AG04450 (cell line): ENCODE measurements around the gene KLHL29. TPM values are rescaled to one million over a fixed set of nuclear protein-coding genes. Genes with fewer than 3 reads are reported as not detected.

Source experiments
- CTCF ChIA-PET: fragments of 300-600, 350-600 bp; formaldehyde crosslinking; extraction: SDS; loops from one replicate; lab custom pipeline; 2022; ENCODE audit warnings: antibody characterized with exemption, inconsistent platforms; lab: Charles Lee
- POLR2A ChIA-PET: fragments of 350-600 bp; formaldehyde crosslinking; extraction: SDS; loops from one replicate; lab custom pipeline; 2021; ENCODE audit warnings: antibody characterized with exemption, inconsistent platforms; lab: Yijun Ruan, JAX
- DNase-seq: peaks from one replicate; pipeline ENCODE4 v3.0.0-alpha.2; 2011; ENCODE audit warnings: low read depth, low spot score
- H3K27ac ChIP-seq: one replicate; pipeline ENCODE4 v1.5.1; 2012; ENCODE audit warnings: low read depth, low read length, control low read depth
- H3K27me3 ChIP-seq: one replicate; pipeline ENCODE4 v1.6.0; 2012; ENCODE audit warnings: low read length; ENCODE audit not compliant: control insufficient read depth, insufficient read depth
- H3K4me3 ChIP-seq: 2 replicates; pipeline ENCODE4 v1.5.1; 2011; ENCODE audit warnings: mild to moderate bottlenecking, low read depth, low read length, control low read depth
- H3K9me3 ChIP-seq: 2 replicates; pipeline ENCODE4 v1.5.1; 2012; ENCODE audit warnings: low read length; ENCODE audit not compliant: control insufficient read depth, insufficient read depth
- polyA plus RNA-seq: library from polyadenylated mRNA; depleted of rRNA; stranded (reverse); fragments of >200 nt; gene quantifications from 2 replicates; pipeline ENCODE4 v1.2.3, GENCODE V29; 2011
- TF ChIP-seq, protein P1 (sequence below): IDR thresholded peaks from 2 replicates; pipeline ENCODE4 v1.5.1; 2011; ENCODE audit warnings: low read depth, low read length, control low read depth, inconsistent platforms

KLHL29 gene
- polyA plus RNA-seq, 1 experiment, result 3.6 TPM

DNA sequence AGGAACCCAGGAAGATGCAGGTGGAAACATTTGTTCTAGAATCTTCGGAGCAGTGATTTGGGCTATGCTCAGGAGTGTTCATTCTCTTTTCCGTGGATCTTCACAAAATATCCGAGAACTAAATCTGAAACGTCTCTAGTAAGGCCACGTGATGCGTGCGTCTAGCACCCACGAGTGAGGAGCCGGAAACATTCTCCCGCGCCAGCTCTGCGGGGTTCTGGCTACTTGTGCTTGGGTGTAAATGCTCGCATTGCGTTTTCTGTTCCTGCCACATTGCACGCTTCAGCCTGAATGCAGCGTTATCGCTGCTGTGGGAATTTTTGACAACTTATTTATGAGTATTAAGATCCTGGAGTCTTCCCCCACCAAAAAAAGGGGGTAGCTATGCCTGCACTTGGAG is 71.4 kb downstream of the KLHL29 start:
- no peak for DNase-seq
- CTCF ChIA-PET, result no interaction called here
- Histone ChIP-seq H3K27ac (no peak overlapping the region), H3K4me3 (no peak overlapping the region), H3K9me3 (peaks cover 3% of the 10 kb centered on the region; the same call in 1 of the 2 replicates), H3K27me3 (no peaks in the 10 kb centered on the region)
- POLR2A ChIA-PET, result no interaction called here
- TF ChIP-seq, protein P1, sequence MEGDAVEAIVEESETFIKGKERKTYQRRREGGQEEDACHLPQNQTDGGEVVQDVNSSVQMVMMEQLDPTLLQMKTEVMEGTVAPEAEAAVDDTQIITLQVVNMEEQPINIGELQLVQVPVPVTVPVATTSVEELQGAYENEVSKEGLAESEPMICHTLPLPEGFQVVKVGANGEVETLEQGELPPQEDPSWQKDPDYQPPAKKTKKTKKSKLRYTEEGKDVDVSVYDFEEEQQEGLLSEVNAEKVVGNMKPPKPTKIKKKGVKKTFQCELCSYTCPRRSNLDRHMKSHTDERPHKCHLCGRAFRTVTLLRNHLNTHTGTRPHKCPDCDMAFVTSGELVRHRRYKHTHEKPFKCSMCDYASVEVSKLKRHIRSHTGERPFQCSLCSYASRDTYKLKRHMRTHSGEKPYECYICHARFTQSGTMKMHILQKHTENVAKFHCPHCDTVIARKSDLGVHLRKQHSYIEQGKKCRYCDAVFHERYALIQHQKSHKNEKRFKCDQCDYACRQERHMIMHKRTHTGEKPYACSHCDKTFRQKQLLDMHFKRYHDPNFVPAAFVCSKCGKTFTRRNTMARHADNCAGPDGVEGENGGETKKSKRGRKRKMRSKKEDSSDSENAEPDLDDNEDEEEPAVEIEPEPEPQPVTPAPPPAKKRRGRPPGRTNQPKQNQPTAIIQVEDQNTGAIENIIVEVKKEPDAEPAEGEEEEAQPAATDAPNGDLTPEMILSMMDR, result no peak

DNA sequence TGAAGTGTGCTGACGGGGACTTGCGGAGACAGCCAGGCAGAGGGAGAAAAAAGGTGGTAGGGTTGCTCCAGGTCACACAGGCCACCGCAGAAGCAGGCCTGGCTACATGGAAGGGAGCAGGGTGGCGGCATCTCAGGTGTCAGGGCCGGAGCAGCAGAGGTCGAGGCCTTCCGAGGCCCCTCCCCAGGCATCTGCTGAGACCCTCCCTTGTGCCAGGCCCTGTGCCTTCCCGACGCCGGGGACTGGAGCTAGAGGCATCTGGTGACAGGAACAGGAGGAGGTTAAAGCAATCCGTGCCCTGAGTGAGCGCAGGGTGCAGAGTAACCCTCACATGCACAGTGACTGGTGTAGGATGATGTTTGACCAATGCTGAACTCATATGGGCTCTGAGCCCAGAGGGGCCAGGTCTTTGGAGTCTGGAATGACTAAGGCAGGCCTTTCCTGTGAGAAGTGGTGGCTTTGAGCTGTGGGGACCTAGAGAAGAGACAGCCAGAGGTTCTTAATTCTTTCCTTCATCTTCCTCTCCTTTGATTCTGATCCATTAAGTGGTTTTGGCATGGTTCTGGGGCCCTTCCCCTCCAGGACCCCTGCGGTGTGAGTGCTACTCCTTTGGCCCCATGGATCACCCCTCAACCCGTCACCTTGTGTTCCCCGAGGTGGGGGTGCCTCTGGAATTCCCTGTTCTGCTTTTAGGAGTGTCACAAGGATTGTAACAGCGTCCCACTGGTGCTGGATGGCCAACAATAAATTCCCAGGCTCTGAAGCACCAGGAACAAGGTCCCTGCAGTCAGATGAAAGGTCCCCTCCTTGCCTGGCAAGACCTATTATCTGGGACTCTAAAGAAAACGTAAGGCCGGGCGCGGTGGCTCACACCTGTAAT is 72.1 kb downstream of the KLHL29 start:
- TF ChIP-seq, protein P1, result no peak
- Histone ChIP-seq H3K27me3 (no peaks in the 10 kb centered on the region), H3K27ac (no peak overlapping the region), H3K9me3 (peaks cover 3% of the 10 kb centered on the region; the same call in 1 of the 2 replicates), H3K4me3 (no peak overlapping the region)
- POLR2A ChIA-PET, result no interaction called here
- peak; percentile 15 for DNase-seq
- CTCF ChIA-PET, result no interaction called here

GRCh38 chr2:23457990-23458682 is 73.2 kb downstream of the KLHL29 start:
- TF ChIP-seq, protein P1, result no peak
- Histone ChIP-seq H3K4me3 (no peak overlapping the region), H3K27ac (no peak overlapping the region), H3K27me3 (no peaks in the 10 kb centered on the region), H3K9me3 (peaks cover 3% of the 10 kb centered on the region; the same call in 1 of the 2 replicates)
- no peak for DNase-seq
- POLR2A ChIA-PET, result no interaction called here
- CTCF ChIA-PET, result no interaction called here

GRCh38 chr2:23459032-23459431 is 74.1 kb downstream of the KLHL29 start:
- TF ChIP-seq, protein P1, result no peak
- H3K9me3 ChIP-seq, result 0 out of 2 replicates have a peak, but pooled peaks cover 3% of the 10 kb centered on the region
- H3K27ac ChIP-seq, result no peak overlapping the region
- CTCF ChIA-PET, result interaction anchor here (0.6 to 2.2 kb wide), 4 partner anchors 8 to 260 kb away, joined by 3 to 12 read pairs (median 5); no protein-coding TSS in a partner anchor
- H3K4me3 ChIP-seq, result no peak overlapping the region
- no peaks in the 10 kb centered on the region for H3K27me3 ChIP-seq
- POLR2A ChIA-PET, result no interaction called here
- no peak for DNase-seq
